Kasumi-1 (cell line): ENCODE results near the gene CDKN2AIPNL.
A peak's percentile ranks its signal among the peaks of the same experiment; 100 is the strongest.

Experiments
- DNase-seq, 2 experiments: peaks; one replicate each; lab custom pipeline; 2025; lab: John Stamatoyannopoulos, UW

CDKN2AIPNL gene

GRCh38 chr5:134411546-134412266 is at the start of gene CDKN2AIPNL:
Gene CDKN2AIPNL, minus strand, starts transcription at chr5:134411881. Its CDS starts 27 bp downstream, at chr5:134411854.
- DNase-seq: peak; percentile 83 to 84

DNA sequence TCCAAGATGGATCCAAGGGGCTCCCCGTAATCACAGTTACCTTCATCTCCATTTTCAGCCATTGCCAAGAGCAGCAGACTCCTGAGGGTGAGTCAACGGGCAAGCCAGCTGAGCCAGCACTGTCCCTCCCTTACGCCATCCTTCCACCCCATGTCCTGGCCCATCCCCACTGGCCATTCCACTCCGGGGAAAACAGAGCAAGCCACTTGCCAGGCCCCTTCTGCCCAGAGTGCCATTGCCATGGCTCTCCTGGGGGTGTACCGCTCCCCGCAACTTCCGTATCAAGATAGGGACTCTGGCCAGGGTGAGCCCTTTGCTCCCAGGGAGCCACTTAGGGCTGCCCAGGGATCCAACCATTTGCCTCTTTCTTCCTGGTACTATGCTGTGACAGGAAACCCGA is 48.9 kb upstream of the CDKN2AIPNL start:
- no peak for DNase-seq

GRCh38 chr5:134459491-134459890 is 47.8 kb upstream of the CDKN2AIPNL start:
- DNase-seq: no peak

- no peak for DNase-seq
Measured at GRCh38 chr5:134459010-134459403, 47.3 kb upstream of the CDKN2AIPNL start.

DNA sequence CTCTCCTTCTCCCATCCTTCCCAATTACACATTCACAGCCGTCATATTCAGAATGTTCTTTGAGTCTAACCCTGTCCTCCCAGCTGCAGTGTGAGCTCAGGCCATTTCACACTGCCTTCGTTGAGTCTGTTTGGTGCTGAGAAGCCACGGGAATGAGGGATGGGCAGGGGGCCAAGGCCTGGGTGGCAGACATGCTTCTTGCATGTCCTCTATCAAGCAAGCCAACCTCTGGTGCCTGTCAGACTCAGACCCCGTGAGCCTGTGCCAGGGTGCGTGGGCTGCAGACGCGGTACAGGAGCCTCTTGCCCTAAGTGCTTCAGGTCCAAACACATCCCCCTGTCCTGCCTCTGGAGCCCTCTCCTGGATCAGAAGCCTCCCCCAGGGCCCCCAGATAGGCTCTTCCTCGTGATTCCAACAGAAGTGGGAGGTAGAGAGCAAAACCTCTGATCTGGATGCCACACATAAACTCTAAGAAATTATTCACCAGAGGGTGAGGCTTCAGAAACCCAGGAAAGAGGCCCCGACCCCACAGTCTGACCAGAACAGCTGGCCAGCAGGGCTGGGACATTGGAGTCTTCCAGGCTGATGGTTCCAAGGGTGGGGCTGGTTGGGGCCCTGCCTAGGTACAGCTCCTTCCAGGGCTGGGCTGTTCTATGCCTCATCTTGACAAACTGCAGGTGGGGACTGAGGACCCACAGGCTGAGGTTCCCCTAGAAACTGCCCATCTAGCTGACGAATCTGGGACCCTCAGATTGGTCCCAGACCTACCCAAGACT is 46.7 kb upstream of the CDKN2AIPNL start:
- no peak for DNase-seq

DNA sequence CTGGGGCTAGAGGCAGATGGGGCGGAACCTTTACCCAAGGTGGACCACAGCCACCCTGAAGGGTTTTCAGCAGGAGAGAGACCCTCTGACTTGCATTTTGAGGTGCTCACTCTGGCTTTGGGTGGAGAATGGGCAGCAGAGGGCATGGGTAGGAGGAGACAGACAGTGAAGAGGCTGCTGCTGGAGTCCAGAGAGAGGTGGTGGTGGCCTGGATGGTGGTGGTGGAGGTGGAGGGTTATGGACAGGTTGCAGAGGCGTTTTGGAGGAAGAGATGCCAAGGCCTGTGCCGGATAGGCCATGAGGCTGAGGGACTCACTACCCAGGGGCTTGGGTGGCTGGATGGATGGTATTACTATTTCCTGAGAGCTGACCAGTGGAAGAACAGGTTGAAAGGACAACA is 46.1 kb upstream of the CDKN2AIPNL start:
- no peak for DNase-seq

- no peak for DNase-seq
Measured at GRCh38 chr5:134456825-134457224, 45.1 kb upstream of the CDKN2AIPNL start.

DNA sequence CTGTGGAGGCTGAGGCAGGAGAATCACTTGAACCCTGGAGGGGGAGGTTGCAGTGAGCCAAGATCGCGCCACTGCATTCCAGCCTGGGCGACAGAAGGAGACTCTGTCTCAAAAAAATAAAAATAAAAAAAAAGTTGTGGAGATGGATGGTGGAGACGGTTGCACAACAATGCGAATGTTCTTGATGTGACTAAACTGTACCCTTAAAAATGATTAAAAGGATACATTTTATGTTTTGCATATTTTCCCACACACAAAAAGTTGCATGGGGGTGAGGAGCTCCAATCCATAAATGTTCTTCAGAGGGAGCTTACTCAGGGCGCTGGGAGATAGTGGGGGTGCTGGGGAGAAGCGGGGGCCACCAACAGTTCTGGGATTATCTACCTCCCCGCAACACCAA is 43.8 kb upstream of the CDKN2AIPNL start:
- no peak for DNase-seq

DNA sequence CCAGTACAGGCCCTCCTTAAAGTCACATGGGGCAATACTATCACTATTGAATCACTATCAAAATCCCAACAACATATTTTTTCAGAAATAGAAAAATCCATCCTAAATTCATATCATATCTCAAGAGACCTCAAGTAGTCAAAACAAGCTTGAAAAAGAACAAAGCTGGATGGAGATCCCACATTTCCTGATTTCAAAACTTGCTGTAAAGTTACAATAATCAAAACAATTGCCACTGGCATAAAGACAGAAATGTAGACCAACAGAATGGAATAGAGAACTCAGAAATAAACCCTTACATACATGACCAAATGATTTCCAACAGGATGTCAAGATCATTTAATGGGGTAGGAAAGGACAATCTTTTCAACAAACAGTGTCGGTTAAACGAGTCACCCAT is 41.3 kb upstream of the CDKN2AIPNL start:
- no peak for DNase-seq

DNA sequence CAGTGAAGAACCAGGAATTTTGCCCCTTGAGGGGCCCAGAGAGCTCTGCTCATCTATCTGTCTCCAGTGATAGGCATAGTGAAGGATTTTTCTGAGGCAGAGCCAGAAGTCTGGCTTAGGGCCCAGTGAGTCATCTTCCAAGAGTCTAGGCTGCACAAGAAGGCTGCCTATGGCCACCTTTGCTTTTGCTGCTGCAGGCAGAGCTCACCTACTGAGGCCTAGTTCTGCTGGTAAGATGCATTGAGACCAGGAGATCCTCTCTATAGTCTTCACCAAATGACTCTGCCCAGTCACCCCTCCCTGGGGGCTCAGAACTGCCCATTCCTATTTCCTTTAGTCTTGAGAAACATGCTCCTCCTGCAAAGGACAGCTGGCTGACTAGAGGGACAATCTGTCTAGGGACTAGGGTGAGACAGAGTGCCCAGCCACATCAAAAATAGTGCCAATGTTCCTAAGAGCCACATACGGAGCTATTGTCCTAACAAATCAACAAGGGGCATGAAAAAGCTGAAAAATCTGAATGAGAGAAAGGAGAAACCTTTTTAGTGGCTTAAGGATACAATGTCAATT is 40.3 kb upstream of the CDKN2AIPNL start:
- DNase-seq: peak in 1 of 2 experiments; percentile 3

- DNase-seq: no peak
Measured at GRCh38 chr5:134451225-134451935, 39.7 kb upstream of the CDKN2AIPNL start.

DNA sequence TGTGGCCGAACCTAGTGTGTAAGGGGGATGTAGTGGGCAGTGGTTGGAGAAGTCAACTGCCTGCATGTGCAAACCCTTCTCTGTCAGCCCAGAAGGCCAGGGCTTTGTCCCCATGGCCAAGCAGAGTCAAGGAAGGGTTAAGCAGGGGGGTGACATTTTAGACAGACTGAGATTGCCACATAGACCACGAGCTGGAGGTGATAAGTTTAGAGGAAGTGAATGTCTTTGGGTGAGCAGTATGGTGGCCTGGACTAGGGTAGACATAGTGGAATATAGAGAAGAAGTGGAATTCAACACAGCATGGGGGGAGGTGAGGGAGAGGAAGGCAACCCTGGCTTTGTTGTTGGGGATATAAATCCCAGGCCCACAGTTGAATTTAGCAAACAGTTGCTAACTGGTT is 38.7 kb upstream of the CDKN2AIPNL start:
- DNase-seq: peak in 1 of 2 experiments; percentile 5

- DNase-seq: no peak
Measured at GRCh38 chr5:134449167-134449566, 37.5 kb upstream of the CDKN2AIPNL start.

DNA sequence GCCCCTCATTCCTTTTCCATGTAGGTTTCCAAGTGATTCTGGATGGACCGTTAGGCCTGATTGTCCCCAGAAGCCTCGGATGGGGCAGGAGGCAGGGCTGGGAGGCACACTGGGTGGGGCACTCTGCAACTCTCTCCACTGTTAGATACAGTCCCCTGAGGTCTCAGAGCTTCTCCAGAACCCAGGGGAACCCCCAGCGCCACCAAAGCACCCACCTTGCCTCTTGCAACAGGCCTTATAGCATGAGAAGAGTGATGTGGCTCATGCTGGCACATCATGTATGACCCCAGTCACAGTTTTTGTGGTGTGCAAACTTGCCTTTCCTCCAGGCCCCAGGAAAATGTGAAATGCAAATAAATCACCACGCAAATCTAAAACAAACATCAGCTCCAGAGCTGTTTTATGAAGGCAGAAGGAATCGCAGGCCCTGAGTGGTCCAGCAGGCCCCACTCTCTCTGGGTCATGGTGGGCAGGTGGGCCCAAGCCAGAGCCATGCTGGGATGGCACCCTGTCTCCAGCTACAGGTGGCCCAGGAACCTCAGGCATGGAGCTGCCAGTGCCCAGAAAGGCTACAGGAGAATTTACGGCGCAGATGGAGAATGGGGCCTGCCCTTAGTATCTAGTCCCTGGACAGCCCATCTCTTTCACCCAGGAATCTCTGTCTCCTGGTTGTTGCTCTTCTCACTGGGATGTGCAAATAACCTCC is 36.3 kb upstream of the CDKN2AIPNL start:
- no peak for DNase-seq

DNA sequence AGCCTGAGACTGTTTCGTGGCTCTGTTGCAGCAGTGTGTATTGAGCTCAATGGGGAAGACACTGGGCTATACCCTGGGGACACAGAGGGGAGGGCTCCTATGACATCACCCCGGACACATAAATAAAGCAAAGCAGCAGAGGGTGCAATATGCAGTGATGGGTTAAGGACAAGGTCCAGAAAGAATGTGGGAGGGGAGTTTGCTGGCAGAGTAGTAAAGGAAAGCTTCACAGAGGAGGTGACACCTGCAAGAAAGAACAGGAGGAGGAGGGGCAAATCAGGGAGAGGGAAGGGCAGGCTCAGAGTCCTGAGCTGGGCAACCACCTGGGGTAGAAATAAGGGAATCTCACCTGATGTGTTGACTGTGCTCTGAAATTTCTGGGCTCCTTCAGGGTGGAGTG is 35.3 kb upstream of the CDKN2AIPNL start:
- no peak for DNase-seq

DNA sequence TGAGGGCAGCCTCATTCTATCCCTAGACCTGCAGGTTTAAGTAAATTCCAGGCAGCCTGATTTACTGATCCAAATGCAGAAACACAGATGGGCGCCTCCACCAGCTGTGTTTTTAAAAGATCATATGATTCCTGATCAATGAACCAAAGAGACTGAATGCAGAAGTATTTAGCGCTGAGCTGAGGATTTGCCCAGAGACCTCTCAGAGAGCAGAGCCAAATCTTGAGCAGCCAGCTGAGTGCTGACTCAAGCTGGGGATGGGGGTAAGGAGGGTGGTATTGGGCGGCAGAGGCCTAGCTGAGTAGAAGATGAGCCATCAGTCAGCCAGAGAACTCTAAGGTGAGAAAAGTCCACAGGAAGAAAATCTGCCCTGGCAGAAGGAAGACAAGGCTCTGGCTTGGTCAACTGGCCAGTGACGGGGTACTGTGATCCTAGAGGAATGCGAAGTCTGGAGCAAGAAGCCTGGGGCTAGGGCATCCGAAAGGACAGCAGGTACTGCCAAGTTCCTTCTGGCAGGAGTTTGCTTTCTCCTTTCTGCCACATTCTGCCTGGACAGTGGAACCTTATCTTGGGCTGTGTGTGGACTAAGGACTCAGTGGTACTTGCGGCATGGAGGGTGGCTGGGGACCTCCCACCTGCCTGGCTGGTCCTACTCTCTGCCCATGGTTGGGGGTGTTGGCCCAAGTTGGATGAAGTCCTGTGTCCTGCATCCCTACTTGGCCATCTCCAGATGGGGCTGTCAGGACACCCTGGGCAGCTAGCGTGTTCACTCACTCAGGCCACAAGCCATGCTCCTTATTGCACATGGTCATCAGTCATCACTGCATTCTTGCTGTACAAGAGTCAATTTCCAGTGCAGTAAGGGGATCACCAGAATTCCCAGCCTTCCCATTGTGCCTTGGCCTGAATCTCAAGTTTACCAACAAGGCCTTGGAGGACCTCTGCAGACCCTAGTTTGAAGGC is 34.5 kb upstream of the CDKN2AIPNL start:
- DNase-seq: no peak

DNA sequence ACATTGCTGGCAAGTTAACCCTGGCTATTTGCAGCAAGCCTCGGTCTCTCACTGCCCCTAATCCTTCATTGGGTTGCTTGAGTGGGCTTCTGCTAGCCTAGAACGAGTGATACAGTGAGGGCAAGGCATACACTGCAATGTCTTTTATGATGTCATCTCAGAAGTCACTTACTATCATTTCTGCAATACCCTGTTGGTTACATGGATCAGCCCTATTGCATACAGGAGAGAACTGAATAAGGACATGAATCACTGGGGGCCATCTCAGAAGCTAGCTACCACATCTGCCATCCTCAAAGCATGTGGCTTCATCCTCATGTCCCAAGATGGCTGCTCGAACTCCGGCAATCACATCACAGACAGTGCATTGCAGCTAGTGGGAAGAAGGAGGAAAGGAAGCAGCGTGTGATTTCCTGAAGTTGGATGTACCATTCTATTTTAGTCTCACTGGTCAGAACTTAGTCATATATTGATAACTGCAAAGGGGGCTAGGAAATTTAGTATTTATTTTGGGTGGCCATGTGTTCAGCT is 33.3 kb upstream of the CDKN2AIPNL start:
- no peak for DNase-seq

- no peak for DNase-seq
Measured at GRCh38 chr5:134440201-134440755, 28.6 kb upstream of the CDKN2AIPNL start.

DNA sequence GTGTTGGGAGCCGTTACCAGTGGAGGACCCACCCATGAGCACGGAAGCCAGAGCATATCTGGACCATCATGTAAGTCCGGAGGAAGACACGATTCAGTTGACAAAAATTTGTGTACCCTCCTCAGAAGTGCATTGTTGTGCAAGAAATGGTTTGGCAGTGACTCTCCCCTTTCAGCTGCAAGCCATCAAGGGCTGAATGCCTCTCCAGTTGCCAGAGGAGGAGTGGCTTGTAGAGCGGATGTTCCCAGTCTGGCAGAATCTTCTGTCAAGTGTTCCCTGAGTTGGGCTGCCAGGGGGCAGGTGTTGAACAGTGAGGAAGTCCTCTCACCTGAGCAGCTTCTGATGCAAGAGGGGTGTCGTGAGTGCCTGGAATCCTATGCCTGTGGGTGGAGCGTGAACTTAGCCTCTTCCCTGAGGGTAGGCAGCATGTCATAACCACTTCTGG is 27.6 kb upstream of the CDKN2AIPNL start:
- no peak for DNase-seq

- no peak for DNase-seq
Measured at GRCh38 chr5:134438721-134439123, 27.0 kb upstream of the CDKN2AIPNL start.
